ENCODE results near the gene DLX1. TPM values are rescaled to one million over a fixed set of nuclear protein-coding genes. Genes with fewer than 3 reads are reported as not detected.

Gene DLX1
- total and polyA plus RNA-seq, 9 of the 15 experiments (the other 6 are each of a cell fraction or from before 2014, with no cell fraction given) = 1.9 to 26.2 (median 9.6) TPM

GRCh38 chr2:172084395-172084644, 987 bp upstream of the DLX1 start (continued):
- TF ChIP-seq, protein P1, sequence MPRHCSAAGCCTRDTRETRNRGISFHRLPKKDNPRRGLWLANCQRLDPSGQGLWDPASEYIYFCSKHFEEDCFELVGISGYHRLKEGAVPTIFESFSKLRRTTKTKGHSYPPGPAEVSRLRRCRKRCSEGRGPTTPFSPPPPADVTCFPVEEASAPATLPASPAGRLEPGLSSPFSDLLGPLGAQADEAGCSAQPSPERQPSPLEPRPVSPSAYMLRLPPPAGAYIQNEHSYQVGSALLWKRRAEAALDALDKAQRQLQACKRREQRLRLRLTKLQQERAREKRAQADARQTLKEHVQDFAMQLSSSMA (CRISPR knock-in tag; IDR thresholded peaks at IDR 0.05) = no peak
- TF ChIP-seq CBX5 (IDR thresholded peaks at IDR 0.05; ENCODE audit: borderline replicate concordance, low read depth) = 0 out of 2 replicates have a peak, but pooled peaks have one; percentile 1
- no peak for TF ChIP-seq SRSF7 (optimal IDR thresholded peaks at IDR 0.05; ENCODE audit: low read depth, low read length)
- TF ChIP-seq ZBTB7A (IDR thresholded peaks at IDR 0.05; ENCODE audit: borderline replicate concordance, control insufficient read depth, low read depth, low read length) = peak; percentile 77; the same call in 1 of the 2 replicates
- TF ChIP-seq GATA2 (CRISPR knock-in tag; IDR thresholded peaks at IDR 0.05) = 0 out of 2 replicates have a peak, but pooled peaks have one; percentile 29
- TF ChIP-seq PHF21A (IDR thresholded peaks at IDR 0.05; ENCODE audit: borderline replicate concordance, low read depth) = no peak
- TF ChIP-seq ZNF764 (CRISPR knock-in tag; IDR thresholded peaks at IDR 0.05; ENCODE audit: low read depth) = no peak
- no peak; the same call in 1 of the 2 replicates for TF ChIP-seq ZNF212 (CRISPR knock-in tag; IDR thresholded peaks at IDR 0.05)
- TF ChIP-seq MED1 (CRISPR knock-in tag; IDR thresholded peaks at IDR 0.05; ENCODE audit: borderline replicate concordance) = no peak
- no peak for TF ChIP-seq ZNF699 (CRISPR knock-in tag; IDR thresholded peaks at IDR 0.05; ENCODE audit: insufficient replicate concordance)
- TF ChIP-seq RB1 (IDR thresholded peaks at IDR 0.05; ENCODE audit: low read depth) = no peak
- no peak for TF ChIP-seq ZNF3 (CRISPR knock-in tag; IDR thresholded peaks at IDR 0.05)
- TF ChIP-seq SREBF2 (CRISPR knock-in tag; IDR thresholded peaks at IDR 0.05) = peak; percentile 23; the same call in 1 of the 2 replicates
- TF ChIP-seq ZFP91 (CRISPR knock-in tag; IDR thresholded peaks at IDR 0.05) = no peak
- TF ChIP-seq, protein P2, sequence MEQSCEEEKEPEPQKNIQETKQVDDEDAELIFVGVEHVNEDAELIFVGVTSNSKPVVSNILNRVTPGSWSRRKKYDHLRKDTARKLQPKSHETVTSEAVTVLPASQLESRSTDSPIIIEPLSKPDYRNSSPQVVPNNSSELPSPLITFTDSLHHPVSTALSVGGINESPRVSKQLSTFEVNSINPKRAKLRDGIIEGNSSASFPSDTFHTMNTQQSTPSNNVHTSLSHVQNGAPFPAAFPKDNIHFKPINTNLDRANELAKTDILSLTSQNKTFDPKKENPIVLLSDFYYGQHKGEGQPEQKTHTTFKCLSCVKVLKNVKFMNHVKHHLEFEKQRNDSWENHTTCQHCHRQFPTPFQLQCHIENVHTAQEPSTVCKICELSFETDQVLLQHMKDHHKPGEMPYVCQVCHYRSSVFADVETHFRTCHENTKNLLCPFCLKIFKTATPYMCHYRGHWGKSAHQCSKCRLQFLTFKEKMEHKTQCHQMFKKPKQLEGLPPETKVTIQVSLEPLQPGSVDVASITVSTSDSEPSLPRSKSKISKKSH (CRISPR knock-in tag; IDR thresholded peaks at IDR 0.05) = no peak
- TF ChIP-seq ZBTB1 (CRISPR knock-in tag; IDR thresholded peaks at IDR 0.05; ENCODE audit: borderline replicate concordance, low read depth) = no peak
- TF ChIP-seq ZNF507 (tag; conservative IDR thresholded peaks at IDR 0.05) = no peak
- no peak for TF ChIP-seq KAT2B (IDR thresholded peaks at IDR 0.05; ENCODE audit: low read depth, low read length)
- TF ChIP-seq TSC22D4 (tag; IDR thresholded peaks at IDR 0.05) = no peak
- no peak for TF ChIP-seq IRF2 (CRISPR knock-in tag; IDR thresholded peaks at IDR 0.05)
- no peak for TF ChIP-seq PHB2 (IDR thresholded peaks at IDR 0.05; ENCODE audit: low read depth)
- no peak for TF ChIP-seq ESRRA (IDR thresholded peaks at IDR 0.05; ENCODE audit: borderline replicate concordance, low read depth)
- TF ChIP-seq NEUROD1 (IDR thresholded peaks at IDR 0.05; ENCODE audit: borderline replicate concordance, low read depth, low read length, partially characterized antibody) = no peak
- 0 out of 2 replicates have a peak, but pooled peaks have one; percentile 8 for TF ChIP-seq ATF4 (CRISPR knock-in tag; IDR thresholded peaks at IDR 0.05)
- TF ChIP-seq, protein P3, sequence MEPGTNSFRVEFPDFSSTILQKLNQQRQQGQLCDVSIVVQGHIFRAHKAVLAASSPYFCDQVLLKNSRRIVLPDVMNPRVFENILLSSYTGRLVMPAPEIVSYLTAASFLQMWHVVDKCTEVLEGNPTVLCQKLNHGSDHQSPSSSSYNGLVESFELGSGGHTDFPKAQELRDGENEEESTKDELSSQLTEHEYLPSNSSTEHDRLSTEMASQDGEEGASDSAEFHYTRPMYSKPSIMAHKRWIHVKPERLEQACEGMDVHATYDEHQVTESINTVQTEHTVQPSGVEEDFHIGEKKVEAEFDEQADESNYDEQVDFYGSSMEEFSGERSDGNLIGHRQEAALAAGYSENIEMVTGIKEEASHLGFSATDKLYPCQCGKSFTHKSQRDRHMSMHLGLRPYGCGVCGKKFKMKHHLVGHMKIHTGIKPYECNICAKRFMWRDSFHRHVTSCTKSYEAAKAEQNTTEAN (CRISPR knock-in tag; IDR thresholded peaks at IDR 0.05) = no peak
- no peak for TF ChIP-seq GTF2A2 (tag; IDR thresholded peaks at IDR 0.05)

All from K562 (cell line).